Fibroblast of villous mesenchyme (primary cell): Measurements from ENCODE around the gene PID1. TPM values are rescaled to one million over a fixed set of nuclear protein-coding genes. Genes with fewer than 3 reads are reported as not detected.

Experiments
- DNase-seq: peaks from one replicate; pipeline ENCODE4 v3.0.0-alpha.2; 2010; ENCODE audit warnings: low read depth
- H3K4me3 ChIP-seq: 2 replicates; pipeline ENCODE4 v1.5.1; 2011; ENCODE audit warnings: low read depth, mild to moderate bottlenecking, low read length
- CTCF ChIP-seq: IDR thresholded peaks from 2 replicates; pipeline ENCODE4 v1.5.1; 2012; ENCODE audit warnings: low read depth, mild to moderate bottlenecking, low read length; ENCODE audit not compliant: insufficient read depth
- total RNA-seq: library from RNA; depleted of rRNA; stranded (reverse); fragments of >200 nt; gene quantifications from 2 replicates; pipeline ENCODE4 v1.2.3, GENCODE V29; 2012

PID1 gene
- total RNA-seq, 1 donor: 12.1 TPM

- TF ChIP-seq CTCF: no peak
- no peak for DNase-seq
- H3K4me3 ChIP-seq: no peak overlapping the region
Measured at GRCh38 chr2:229022652-229023051, 248.4 kb downstream of the PID1 start.

GRCh38 chr2:229022071-229022470 is 249.0 kb downstream of the PID1 start:
- no peak for DNase-seq
- no peak for TF ChIP-seq CTCF

GRCh38 chr2:229009816-229010215 is 261.3 kb downstream of the PID1 start:
- no peak overlapping the region for H3K4me3 ChIP-seq
- DNase-seq: no peak
- TF ChIP-seq CTCF: no peak

More at GRCh38 chr2:229022071-229022470, 249.0 kb downstream of the PID1 start:
- no peak overlapping the region for H3K4me3 ChIP-seq

GRCh38 chr2:229003256-229003655 is 267.8 kb downstream of the PID1 start:
- no peak for TF ChIP-seq CTCF
- H3K4me3 ChIP-seq: no peak overlapping the region
- no peak for DNase-seq

GRCh38 chr2:229001196-229001595 is 269.9 kb downstream of the PID1 start:
- no peak for TF ChIP-seq CTCF
- no peak overlapping the region for H3K4me3 ChIP-seq
- no peak for DNase-seq

- DNase-seq: no peak
- no peak overlapping the region for H3K4me3 ChIP-seq
- no peak for TF ChIP-seq CTCF
Measured at GRCh38 chr2:228999326-228999725, 271.8 kb downstream of the PID1 start.

GRCh38 chr2:228988786-228989185 is 282.3 kb downstream of the PID1 start:
- H3K4me3 ChIP-seq: no peak overlapping the region
- DNase-seq: no peak
- TF ChIP-seq CTCF: no peak
